Naive thymus-derived CD4-positive, alpha-beta T cell (primary cell): ENCODE measurements around the gene DRC7. TPM values are rescaled to one million over a fixed set of nuclear protein-coding genes. Genes with fewer than 3 reads are reported as not detected.

Experiments used
- ATAC-seq: fragments of 150-1000 bp; cut with Tn5 transposase; 2 replicates; pipeline ENCODE4 v1.10.0; 2021; ENCODE audit warnings: mild to moderate bottlenecking, moderate library complexity
- CTCF ChIA-PET: fragments of 350-600 bp; sonication (Branson Sonifier 250); formaldehyde crosslinking; loops from one replicate; lab custom pipeline; 2021; ENCODE audit warnings: antibody characterized with exemption; lab: Charles Lee
- POLR2A ChIA-PET: fragments of 350-600 bp; sonication (Branson Sonifier 250); formaldehyde crosslinking; loops from one replicate; lab custom pipeline; 2021; ENCODE audit warnings: antibody characterized with exemption, inconsistent platforms; lab: Charles Lee
- DNase-seq, 9 donors: peaks; one replicate each; pipeline versions ENCODE4 v3.0.0 to v3.0.0-alpha.2; 2020 to 2022; ENCODE audit warnings: mixed read lengths in 1 of 9
- H3K27ac ChIP-seq: one replicate; pipeline ENCODE4 v1.7.0; 2013; ENCODE audit warnings: mild to moderate bottlenecking, low read depth, low read length, moderate library complexity
- H3K27me3 ChIP-seq, 2 donors: one replicate each; pipeline ENCODE4 v1.7.0; 2013; ENCODE audit warnings: low read length in 2 of 2, mild to moderate bottlenecking in 2 of 2, moderate library complexity in 2 of 2; ENCODE audit not compliant: control insufficient read depth in 2 of 2, insufficient read depth in 2 of 2
- H3K36me3 ChIP-seq, 3 experiments: 1 replicate in 2 of 3; 2 replicates in 1 of 3; pipeline ENCODE4 v1.7.0; 2013; ENCODE audit warnings: low read length in 3 of 3, mild to moderate bottlenecking in 3 of 3, moderate library complexity in 1 of 3; ENCODE audit not compliant: insufficient read depth in 3 of 3, control insufficient read depth in 2 of 3
- H3K4me1 ChIP-seq, 2 donors: one replicate each; pipeline ENCODE4 v1.7.0; 2013; ENCODE audit warnings: low read length in 2 of 2, mild to moderate bottlenecking in 2 of 2, moderate library complexity in 1 of 2; ENCODE audit not compliant: control insufficient read depth in 2 of 2, insufficient read depth in 2 of 2
- H3K4me3 ChIP-seq: 2 replicates; pipeline ENCODE4 v1.7.0; 2013; ENCODE audit warnings: mild to moderate bottlenecking, low read length
- H3K9me3 ChIP-seq, 3 experiments: 1 replicate in 2 of 3; 2 replicates in 1 of 3; pipeline ENCODE4 v1.7.0; 2013; ENCODE audit warnings: low read length in 3 of 3; ENCODE audit not compliant: control insufficient read depth in 2 of 3
- H3K27ac Mint-ChIP-seq, 9 donors: one replicate each; pipeline ENCODE4 v1.8.0; 2020 to 2022; ENCODE audit warnings: mixed read lengths in 9 of 9, mild to moderate bottlenecking in 8 of 9, moderate library complexity in 5 of 9, inconsistent platforms in 2 of 9
- H3K27me3 Mint-ChIP-seq, 5 donors: one replicate each; pipeline ENCODE4 v1.8.0; 2021 to 2022; ENCODE audit warnings: mixed read lengths in 5 of 5, mild to moderate bottlenecking in 1 of 5
- H3K36me3 Mint-ChIP-seq, 5 donors: one replicate each; pipeline ENCODE4 v1.8.0; 2020 to 2022; ENCODE audit warnings: mixed read lengths in 5 of 5, mild to moderate bottlenecking in 3 of 5, inconsistent platforms in 1 of 5
- H3K4me1 Mint-ChIP-seq, 7 donors: one replicate each; pipeline ENCODE4 v1.8.0; 2020 to 2022; ENCODE audit warnings: mixed read lengths in 7 of 7, mild to moderate bottlenecking in 3 of 7, inconsistent platforms in 1 of 7
- H3K4me3 Mint-ChIP-seq, 10 donors: one replicate each; pipeline ENCODE4 v1.8.0; 2020 to 2022; ENCODE audit warnings: mild to moderate bottlenecking in 10 of 10, mixed read lengths in 10 of 10, moderate library complexity in 6 of 10, inconsistent platforms in 2 of 10
- H3K9me3 Mint-ChIP-seq, 11 donors: one replicate each; pipeline ENCODE4 v1.8.0; 2020 to 2022; ENCODE audit warnings: mixed read lengths in 11 of 11, mild to moderate bottlenecking in 4 of 11, inconsistent platforms in 1 of 11, moderate library complexity in 1 of 11
- intact Hi-C, 2 donors: fragments of 100-400 bp; cut with micrococcal nuclease; formaldehyde crosslinking; loops; one replicate each; pipeline ENCODE4 v1.15.1; 2023
- polyA plus RNA-seq, 2 donors: library from polyadenylated mRNA; unstranded; fragments of 300-500 nt; fragmentation: Illumina TruSeq; gene quantifications; one replicate each; pipeline ENCODE4 v1.2.3, GENCODE V29; 2021
- total RNA-seq, 6 experiments: library from RNA in 5 of 6; stranded (reverse) in 5 of 6; gene quantifications; 1 replicate in 5 of 6; 2 replicates in 1 of 6; pipeline ENCODE4 v1.2.3 and lab custom pipeline; 2021 to 2026

DRC7 gene
- total and polyA plus RNA-seq, 7 experiments from 2014 or later = not detected

- Mint-ChIP-seq H3K9me3 (peaks cover 0 to 1% (median 0%) of the 10 kb centered on the region in 11 donors), H3K4me1 (peaks cover 0 to 12% (median 0%) of the 10 kb centered on the region in 7 donors), H3K27ac (no peak overlapping the region), H3K27me3 (no peaks in the 10 kb centered on the region), H3K4me3 (no peak overlapping the region), H3K36me3 (peaks cover 2 to 12% (median 5%) of the 10 kb centered on the region in 5 donors)
- H3K27me3 ChIP-seq = no peaks in the 10 kb centered on the region
- no peak for ATAC-seq
- H3K4me3 ChIP-seq = no peak overlapping the region
- peaks cover 0 to 53% (median 3%) of the 10 kb centered on the region in 3 experiments for H3K36me3 ChIP-seq
- intact Hi-C loops = no loop called here
- no peak overlapping the region for H3K27ac ChIP-seq
- H3K9me3 ChIP-seq = no peaks in the 10 kb centered on the region
- ChIA-PET CTCF (no interaction called here), POLR2A (no interaction called here)
- peaks cover 0 to 5% of the 10 kb centered on the region in 2 donors for H3K4me1 ChIP-seq
- DNase-seq = no peak
Observed at GRCh38 chr16:57753448-57754353, 59.1 kb downstream of the DRC7 start.

- intact Hi-C loops = loop anchor here in 1 of 2 donors (5.0 kb wide), 1 partner anchor 233 kb away; no protein-coding TSS in a partner anchor
- H3K36me3 ChIP-seq = peaks cover 0 to 53% (median 3%) of the 10 kb centered on the region in 3 experiments
- peaks cover 0 to 1% (median 0%) of the 10 kb centered on the region in 11 donors for H3K9me3 Mint-ChIP-seq
- peaks cover 0 to 5% of the 10 kb centered on the region in 2 donors for H3K4me1 ChIP-seq
- no peak overlapping the region for H3K4me3 Mint-ChIP-seq
- no peaks in the 10 kb centered on the region for H3K27me3 Mint-ChIP-seq
- ChIA-PET POLR2A (no interaction called here), CTCF (no interaction called here)
- H3K36me3 Mint-ChIP-seq = peaks cover 2 to 12% (median 5%) of the 10 kb centered on the region in 5 donors
- no peak for ATAC-seq
- DNase-seq = no peak
- H3K27me3 ChIP-seq = no peaks in the 10 kb centered on the region
- H3K27ac Mint-ChIP-seq = no peak overlapping the region
- no peaks in the 10 kb centered on the region for H3K9me3 ChIP-seq
- no peak overlapping the region for H3K27ac ChIP-seq
- H3K4me3 ChIP-seq = no peak overlapping the region
- H3K4me1 Mint-ChIP-seq = peaks cover 0 to 12% (median 0%) of the 10 kb centered on the region in 7 donors
Observed at GRCh38 chr16:57754354-57755060, 59.9 kb downstream of the DRC7 start.

- ATAC-seq (no peak), DNase-seq (no peak)
- no peaks in the 10 kb centered on the region for H3K27me3 ChIP-seq
- peaks cover 0 to 53% (median 3%) of the 10 kb centered on the region in 3 experiments for H3K36me3 ChIP-seq
- no peak overlapping the region for H3K27ac Mint-ChIP-seq
- peaks cover 0 to 7% (median 0%) of the 10 kb centered on the region in 7 donors for H3K4me1 Mint-ChIP-seq
- peaks cover 0 to 5% of the 10 kb centered on the region in 2 donors for H3K4me1 ChIP-seq
- POLR2A ChIA-PET = no interaction called here
- no peaks in the 10 kb centered on the region for H3K27me3 Mint-ChIP-seq
- peaks cover 2 to 12% (median 5%) of the 10 kb centered on the region in 5 donors for H3K36me3 Mint-ChIP-seq
- no peak overlapping the region for H3K4me3 ChIP-seq
- no peak overlapping the region for H3K4me3 Mint-ChIP-seq
- no peaks in the 10 kb centered on the region for H3K9me3 ChIP-seq
- intact Hi-C loops = loop anchor here in 1 of 2 donors (5.0 kb wide), 1 partner anchor 232 kb away; no protein-coding TSS in a partner anchor
- peaks cover 0 to 1% (median 0%) of the 10 kb centered on the region in 11 donors for H3K9me3 Mint-ChIP-seq
- CTCF ChIA-PET = interaction anchor here (1.0 kb wide), 1 partner anchor 18 kb away, joined by 5 read pairs; no protein-coding TSS in a partner anchor
- no peak overlapping the region for H3K27ac ChIP-seq
Observed at GRCh38 chr16:57755061-57755684, 60.6 kb downstream of the DRC7 start.

- no peak overlapping the region for H3K4me3 Mint-ChIP-seq
- H3K27ac Mint-ChIP-seq = no peak overlapping the region
- H3K4me1 Mint-ChIP-seq = peaks cover 0 to 6% (median 0%) of the 10 kb centered on the region in 7 donors
- Histone ChIP-seq H3K9me3 (no peaks in the 10 kb centered on the region), H3K36me3 (peaks cover 0 to 53% (median 3%) of the 10 kb centered on the region in 3 experiments), H3K27ac (no peak overlapping the region), H3K27me3 (no peaks in the 10 kb centered on the region), H3K4me1 (peaks cover 0 to 5% of the 10 kb centered on the region in 2 donors), H3K4me3 (no peak overlapping the region)
- peaks cover 2 to 12% (median 5%) of the 10 kb centered on the region in 5 donors for H3K36me3 Mint-ChIP-seq
- ChIA-PET POLR2A (interaction anchor here (1.8 kb wide), 1 partner anchor 21 kb away, joined by 6 read pairs; the partner anchor contains the start of gene KATNB1), CTCF (interaction anchor here (1.0 kb wide), 1 partner anchor 19 kb away, joined by 5 read pairs; no protein-coding TSS in a partner anchor)
- DNase-seq (no peak), ATAC-seq (no peak)
- intact Hi-C loops = loop anchor here (2.0 to 5.0 kb wide), 3 partner anchors 55 to 231 kb away; no protein-coding TSS in a partner anchor
- peaks cover 0 to 1% (median 0%) of the 10 kb centered on the region in 11 donors for H3K9me3 Mint-ChIP-seq
- no peaks in the 10 kb centered on the region for H3K27me3 Mint-ChIP-seq
Observed at GRCh38 chr16:57755726-57756423, 61.3 kb downstream of the DRC7 start.

- Mint-ChIP-seq H3K4me3 (no peak overlapping the region), H3K4me1 (peaks cover 0 to 3% (median 0%) of the 10 kb centered on the region in 7 donors), H3K27ac (no peak overlapping the region), H3K27me3 (no peaks in the 10 kb centered on the region), H3K36me3 (peaks cover 0 to 8% (median 5%) of the 10 kb centered on the region in 5 donors), H3K9me3 (peaks cover 0 to 1% (median 0%) of the 10 kb centered on the region in 11 donors)
- no peak for DNase-seq
- Histone ChIP-seq H3K27me3 (no peaks in the 10 kb centered on the region), H3K4me3 (no peak overlapping the region), H3K4me1 (peaks cover 0 to 5% of the 10 kb centered on the region in 2 donors), H3K27ac (no peak overlapping the region), H3K36me3 (peaks cover 0 to 45% (median 3%) of the 10 kb centered on the region in 3 experiments), H3K9me3 (no peaks in the 10 kb centered on the region)
- ChIA-PET POLR2A (interaction anchor here (1.8 kb wide), 1 partner anchor 22 kb away, joined by 6 read pairs; the partner anchor contains the start of gene KATNB1), CTCF (no interaction called here)
- intact Hi-C loops = loop anchor here (1.0 to 5.0 kb wide), 7 partner anchors 20 to 245 kb away; partner anchors contain the start of genes KATNB1 (in 1 of the 2), USB1 (in 1 of the 2) and ZNF319 (in 1 of the 2)
- no peak for ATAC-seq
Observed at GRCh38 chr16:57756424-57757325, 62.1 kb downstream of the DRC7 start.
